ENCODE results near the gene MGLL.

- TF ChIP-seq EP300 (IDR thresholded peaks at IDR 0.05) = no peak
- TF ChIP-seq CTCF (IDR thresholded peaks at IDR 0.05) = no peak
- TF ChIP-seq POLR2AphosphoS5 (IDR thresholded peaks at IDR 0.05) = no peak
- no peak for TF ChIP-seq POLR2A (IDR thresholded peaks at IDR 0.05)
These were observed 37.4 kb upstream of the MGLL start for GRCh38 chr3:127859730-127860129.

Data from suprapubic skin (tissue), 4 donors.